Measurements from ENCODE around the gene ITFG2. TPM values are rescaled to one million over a fixed set of nuclear protein-coding genes. Genes with fewer than 3 reads are reported as not detected.

ITFG2 gene
- total and polyA plus RNA-seq, 9 of the 15 experiments (the other 6 are each of a cell fraction or from before 2014, with no cell fraction given), result 15.0 to 22.8 (median 19.4) TPM

DNA sequence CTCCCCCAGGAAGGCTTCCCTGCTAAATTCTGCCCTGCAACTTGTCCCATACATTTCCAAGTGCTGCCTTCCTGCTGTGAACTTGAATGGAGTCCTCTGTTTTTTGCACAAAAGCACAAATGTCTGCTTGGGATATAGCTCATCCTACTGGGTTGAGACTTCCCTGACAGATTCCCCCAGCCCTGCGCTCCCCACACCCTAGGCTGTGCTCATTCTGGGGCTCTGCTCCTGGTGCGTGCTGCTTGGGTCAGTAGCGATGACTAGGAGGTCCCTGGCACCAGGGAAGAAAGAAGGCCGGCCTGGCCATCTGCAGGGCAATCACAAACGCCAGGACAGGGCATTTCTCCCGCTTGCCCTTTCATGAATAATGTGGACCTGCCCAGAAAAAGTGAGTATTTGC is 46.9 kb upstream of the ITFG2 start (continued):
- TF ChIP-seq, protein P1, sequence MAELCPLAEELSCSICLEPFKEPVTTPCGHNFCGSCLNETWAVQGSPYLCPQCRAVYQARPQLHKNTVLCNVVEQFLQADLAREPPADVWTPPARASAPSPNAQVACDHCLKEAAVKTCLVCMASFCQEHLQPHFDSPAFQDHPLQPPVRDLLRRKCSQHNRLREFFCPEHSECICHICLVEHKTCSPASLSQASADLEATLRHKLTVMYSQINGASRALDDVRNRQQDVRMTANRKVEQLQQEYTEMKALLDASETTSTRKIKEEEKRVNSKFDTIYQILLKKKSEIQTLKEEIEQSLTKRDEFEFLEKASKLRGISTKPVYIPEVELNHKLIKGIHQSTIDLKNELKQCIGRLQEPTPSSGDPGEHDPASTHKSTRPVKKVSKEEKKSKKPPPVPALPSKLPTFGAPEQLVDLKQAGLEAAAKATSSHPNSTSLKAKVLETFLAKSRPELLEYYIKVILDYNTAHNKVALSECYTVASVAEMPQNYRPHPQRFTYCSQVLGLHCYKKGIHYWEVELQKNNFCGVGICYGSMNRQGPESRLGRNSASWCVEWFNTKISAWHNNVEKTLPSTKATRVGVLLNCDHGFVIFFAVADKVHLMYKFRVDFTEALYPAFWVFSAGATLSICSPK (IDR thresholded peaks at IDR 0.05; ENCODE audit: borderline replicate concordance), result no peak
- TF ChIP-seq ZNF766 (CRISPR knock-in tag; conservative IDR thresholded peaks at IDR 0.05), result no peak
- TF ChIP-seq CBFA2T2 (conservative IDR thresholded peaks at IDR 0.05), result no peak

DNA sequence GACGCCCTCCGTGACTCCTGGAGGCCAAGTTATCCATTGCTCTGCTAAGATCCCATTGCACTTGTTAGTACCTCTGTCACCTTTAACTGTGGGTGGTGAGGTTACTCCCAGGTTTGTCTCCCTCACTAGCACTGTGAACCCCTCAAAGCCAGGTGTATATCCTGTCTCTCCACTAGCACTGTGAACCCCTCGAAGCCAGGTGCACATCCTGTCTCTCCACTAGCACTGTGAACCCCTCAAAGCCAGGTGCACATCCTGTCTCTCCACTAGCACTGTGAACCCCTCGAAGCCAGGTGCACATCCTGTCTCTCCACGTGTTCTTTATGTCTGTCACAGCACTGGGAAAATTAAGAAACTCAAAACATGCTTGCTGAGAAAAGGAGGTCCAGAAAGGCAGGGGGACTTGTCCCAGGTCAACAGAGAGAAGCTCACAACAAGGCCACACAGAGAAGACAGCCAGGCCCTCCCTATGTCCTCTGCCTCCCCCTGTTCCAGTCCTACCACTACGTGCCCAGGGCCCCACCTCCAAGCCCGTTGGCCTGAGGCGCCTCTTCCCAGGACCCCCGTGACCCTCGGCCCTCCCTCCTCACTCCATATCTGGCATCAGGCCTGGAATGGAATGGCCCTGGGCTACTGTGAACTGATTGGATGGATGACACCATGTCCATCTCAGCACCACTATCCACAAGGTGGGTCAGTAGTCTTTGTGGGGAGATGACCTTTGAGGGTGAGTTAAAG is 44.1 kb upstream of the ITFG2 start:
- no TSS peak for BruUV-seq (replicated peaks)
- H4K20me1 ChIP-seq (replicated peaks; ENCODE audit: control insufficient read depth, insufficient read depth, low read length), result no peaks in the 10 kb centered on the region
- in situ Hi-C loops (cut with MboI) (no loop called here), intact Hi-C loops (cut with micrococcal nuclease) (no loop called here)
- no peak overlapping the region for H3K4me3 ChIP-seq
- CTCF ChIA-PET (ENCODE audit: low intra/inter-chr PET ratio), result no interaction called here
- no peaks in the 10 kb centered on the region for H3K79me2 ChIP-seq (ENCODE audit: control insufficient read depth, insufficient read depth, low read length)
- POLR2A ChIA-PET, result no interaction called here
- no peaks in the 10 kb centered on the region for H3K4me1 ChIP-seq (replicated peaks in 1 of 2; ENCODE audit: control insufficient read depth in 2 of 2, insufficient read depth in 2 of 2, low read length in 2 of 2)
- no peak overlapping the region for H3K4me2 ChIP-seq (ENCODE audit: insufficient read depth, low read length)
- no peak overlapping the region for H3K27ac ChIP-seq (ENCODE audit: extremely low read depth, low read depth, low read length)
- H3K27me3 ChIP-seq (ENCODE audit: control insufficient read depth in 2 of 2, insufficient read depth in 2 of 2, low read length in 2 of 2), result peaks cover 0 to 29% of the 10 kb centered on the region in 2 experiments; a peak in 3 of 5 replicates
- no peak overlapping the region for H2AFZ ChIP-seq (ENCODE audit: low read depth, low read length)
- TF ChIP-seq MYBL2 (IDR thresholded peaks at IDR 0.05; ENCODE audit: low read depth) (no peak), MYBL2 (CRISPR knock-in tag; IDR thresholded peaks at IDR 0.05; ENCODE audit: borderline replicate concordance) (no peak), ZFP36 (IDR thresholded peaks at IDR 0.05; ENCODE audit: low read depth, low read length, partially characterized antibody) (peak; percentile 56), ZNF830 (CRISPR knock-in tag; IDR thresholded peaks at IDR 0.05) (no peak), ZFP91 (CRISPR knock-in tag; IDR thresholded peaks at IDR 0.05) (no peak), PREB (CRISPR knock-in tag; IDR thresholded peaks at IDR 0.05) (no peak), ERF (CRISPR knock-in tag; IDR thresholded peaks at IDR 0.05) (no peak)
- TF ChIP-seq, protein P2, sequence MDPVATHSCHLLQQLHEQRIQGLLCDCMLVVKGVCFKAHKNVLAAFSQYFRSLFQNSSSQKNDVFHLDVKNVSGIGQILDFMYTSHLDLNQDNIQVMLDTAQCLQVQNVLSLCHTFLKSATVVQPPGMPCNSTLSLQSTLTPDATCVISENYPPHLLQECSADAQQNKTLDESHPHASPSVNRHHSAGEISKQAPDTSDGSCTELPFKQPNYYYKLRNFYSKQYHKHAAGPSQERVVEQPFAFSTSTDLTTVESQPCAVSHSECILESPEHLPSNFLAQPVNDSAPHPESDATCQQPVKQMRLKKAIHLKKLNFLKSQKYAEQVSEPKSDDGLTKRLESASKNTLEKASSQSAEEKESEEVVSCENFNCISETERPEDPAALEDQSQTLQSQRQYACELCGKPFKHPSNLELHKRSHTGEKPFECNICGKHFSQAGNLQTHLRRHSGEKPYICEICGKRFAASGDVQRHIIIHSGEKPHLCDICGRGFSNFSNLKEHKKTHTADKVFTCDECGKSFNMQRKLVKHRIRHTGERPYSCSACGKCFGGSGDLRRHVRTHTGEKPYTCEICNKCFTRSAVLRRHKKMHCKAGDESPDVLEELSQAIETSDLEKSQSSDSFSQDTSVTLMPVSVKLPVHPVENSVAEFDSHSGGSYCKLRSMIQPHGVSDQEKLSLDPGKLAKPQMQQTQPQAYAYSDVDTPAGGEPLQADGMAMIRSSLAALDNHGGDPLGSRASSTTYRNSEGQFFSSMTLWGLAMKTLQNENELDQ (CRISPR knock-in tag; IDR thresholded peaks at IDR 0.05; ENCODE audit: borderline replicate concordance), result no peak
- no peaks in the 10 kb centered on the region for H3K36me3 ChIP-seq (ENCODE audit: control insufficient read depth, insufficient read depth, low read length)
- DNase-seq (ENCODE audit: extremely low read depth in 1 of 4, low spot score in 3 of 4), result no peak
- no peak for ATAC-seq
- H3K9me1 ChIP-seq (ENCODE audit: control insufficient read depth, insufficient read depth, low read length), result no peaks in the 10 kb centered on the region
- no peak overlapping the region for H3K9ac ChIP-seq (ENCODE audit: insufficient read depth in 1 of 2, low read depth in 2 of 2, low read length in 2 of 2)
- H3K9me3 ChIP-seq (replicated peaks; ENCODE audit: control insufficient read depth, insufficient read depth, low read depth, low read length), result no peaks in the 10 kb centered on the region
- no peak for FAIRE-seq
- WGBS (ENCODE audit: insufficient coverage, low coverage, missing lambda C conversion rate), result 2% methylated on average over 8 of the region's 10 CpGs

Measured in K562 (cell line).